OCI-LY1 (cell line): Measurements from ENCODE around the gene TBCE.

Experiments used
- H2AFZ ChIP-seq: fragments of 200-600 bp; sonication (generic), shearing (Covaris generic); 2 replicates; pipeline ENCODE4 v1.6.0; 2014; ENCODE audit warnings: antibody characterized with exemption, mild to moderate bottlenecking, low read length
- H3F3A ChIP-seq: fragments of 200-600 bp; sonication (generic), shearing (Covaris generic); 2 replicates; pipeline ENCODE4 v1.6.0; 2014; ENCODE audit warnings: mild to moderate bottlenecking, antibody characterized with exemption, low read length, moderate library complexity; ENCODE audit not compliant: insufficient read depth
- H3K27ac ChIP-seq: fragments of 200-600 bp; sonication (generic); 2 replicates; pipeline ENCODE4 v1.5.1; 2014; ENCODE audit warnings: low read length, mixed run types, mild to moderate bottlenecking, low read depth; ENCODE audit not compliant: poor library complexity, severe bottlenecking
- H3K27me3 ChIP-seq: fragments of 200-600 bp; sonication (generic); 2 replicates; pipeline ENCODE4 v1.6.0; 2014; ENCODE audit warnings: antibody characterized with exemption, mild to moderate bottlenecking, low read length, moderate library complexity; ENCODE audit not compliant: insufficient read depth
- H3K36me3 ChIP-seq: fragments of 200-600 bp; sonication (generic); 2 replicates; pipeline ENCODE4 v1.6.1; 2014; ENCODE audit warnings: mild to moderate bottlenecking, antibody characterized with exemption, low read length, moderate library complexity, mixed read lengths; ENCODE audit not compliant: insufficient read depth
- H3K4me1 ChIP-seq: fragments of 200-600 bp; sonication (generic); 2 replicates; pipeline ENCODE4 v1.5.1; 2014; ENCODE audit warnings: mild to moderate bottlenecking, low read length, moderate library complexity; ENCODE audit not compliant: insufficient read depth, severe bottlenecking
- H3K4me2 ChIP-seq: fragments of 200-600 bp; sonication (generic), shearing (Covaris generic); 2 replicates; pipeline ENCODE4 v1.6.1; 2014; ENCODE audit warnings: low read length
- H3K4me3 ChIP-seq: fragments of 200-600 bp; sonication (generic); 2 replicates; pipeline ENCODE4 v1.5.1; 2014; ENCODE audit warnings: low read length, low read depth, mild to moderate bottlenecking, mixed read lengths; ENCODE audit not compliant: poor library complexity, severe bottlenecking
- H3K79me2 ChIP-seq: fragments of 200-600 bp; shearing (Covaris generic); 2 replicates; pipeline ENCODE4 v1.6.1; 2016; ENCODE audit warnings: mixed run types, low read length, mixed read lengths; ENCODE audit not compliant: insufficient read depth
- H3K9ac ChIP-seq: fragments of 200-600 bp; sonication (generic), shearing (Covaris generic); 2 replicates; pipeline ENCODE4 v1.6.1; 2014; ENCODE audit warnings: mild to moderate bottlenecking, low read length, mixed read lengths
- H3K9me2 ChIP-seq: fragments of 200-600 bp; sonication (generic), shearing (Covaris generic); 2 replicates; pipeline ENCODE4 v1.6.1; 2014; ENCODE audit warnings: low read depth, mild to moderate bottlenecking, low read length, mixed read lengths
- H3K9me3 ChIP-seq: fragments of 200-600 bp; shearing (Covaris generic); 2 replicates; pipeline ENCODE4 v1.6.1; 2014; ENCODE audit warnings: low read length, mixed read lengths
- H4K20me1 ChIP-seq: fragments of 200-600 bp; sonication (generic), shearing (Covaris generic); 2 replicates; pipeline ENCODE4 v1.6.0; 2016; ENCODE audit warnings: mild to moderate bottlenecking, low read length; ENCODE audit not compliant: insufficient read depth
- CTCF ChIP-seq: fragments of 200-600 bp; sonication (generic), shearing (Covaris generic); IDR thresholded peaks from 2 replicates; pipeline ENCODE4 v1.5.1; 2017; ENCODE audit warnings: mild to moderate bottlenecking, antibody characterized with exemption, low read length, moderate library complexity, mixed read lengths
- EZH2 ChIP-seq: fragments of 200-600 bp; sonication (generic), shearing (Covaris generic); IDR thresholded peaks from 2 replicates; pipeline ENCODE4 v1.8.0; 2017; ENCODE audit warnings: borderline replicate concordance, mixed run types, mild to moderate bottlenecking, antibody characterized with exemption, low read length, moderate library complexity, mixed read lengths

TBCE gene

GRCh38 chr1:235494531-235494930 is 127.3 kb downstream of the TBCE start:
- Histone ChIP-seq H3K9me2 (no peaks in the 10 kb centered on the region), H4K20me1 (no peaks in the 10 kb centered on the region), H3K79me2 (no peaks in the 10 kb centered on the region), H3K9ac (no peak overlapping the region), H3F3A (no peaks in the 10 kb centered on the region), H3K9me3 (no peaks in the 10 kb centered on the region), H3K36me3 (peaks cover 11% of the 10 kb centered on the region; the same call in 1 of the 2 replicates), H3K27me3 (no peaks in the 10 kb centered on the region), H3K4me3 (no peak overlapping the region), H3K4me2 (no peak overlapping the region), H3K4me1 (no peaks in the 10 kb centered on the region), H2AFZ (no peak overlapping the region), H3K27ac (no peak overlapping the region)
- TF ChIP-seq EZH2 (no peak), CTCF (no peak)

- no peaks in the 10 kb centered on the region for H3F3A ChIP-seq
- H4K20me1 ChIP-seq: no peaks in the 10 kb centered on the region
- H3K4me1 ChIP-seq: no peaks in the 10 kb centered on the region
- H2AFZ ChIP-seq: no peak overlapping the region
- H3K36me3 ChIP-seq: peaks cover 11% of the 10 kb centered on the region; the same call in 1 of the 2 replicates
- no peak overlapping the region for H3K4me3 ChIP-seq
- H3K9me2 ChIP-seq: no peaks in the 10 kb centered on the region
- no peaks in the 10 kb centered on the region for H3K79me2 ChIP-seq
- no peaks in the 10 kb centered on the region for H3K9me3 ChIP-seq
- no peak overlapping the region for H3K4me2 ChIP-seq
- no peak overlapping the region for H3K27ac ChIP-seq
- no peak overlapping the region for H3K9ac ChIP-seq
- no peak for TF ChIP-seq EZH2
- TF ChIP-seq CTCF: no peak
- H3K27me3 ChIP-seq: no peaks in the 10 kb centered on the region
These were observed 127.8 kb downstream of the TBCE start for GRCh38 chr1:235495030-235495429.

GRCh38 chr1:235495551-235495950 is 128.3 kb downstream of the TBCE start:
- no peaks in the 10 kb centered on the region for H4K20me1 ChIP-seq
- no peak overlapping the region for H3K4me2 ChIP-seq
- no peak overlapping the region for H3K27ac ChIP-seq
- no peak overlapping the region for H3K4me3 ChIP-seq
- no peaks in the 10 kb centered on the region for H3K9me3 ChIP-seq
- no peaks in the 10 kb centered on the region for H3F3A ChIP-seq
- no peaks in the 10 kb centered on the region for H3K9me2 ChIP-seq
- TF ChIP-seq EZH2 (no peak), CTCF (no peak)
- H3K79me2 ChIP-seq: no peaks in the 10 kb centered on the region
- H3K9ac ChIP-seq: no peak overlapping the region
- H3K27me3 ChIP-seq: no peaks in the 10 kb centered on the region
- H3K4me1 ChIP-seq: no peaks in the 10 kb centered on the region
- H3K36me3 ChIP-seq: peaks cover 11% of the 10 kb centered on the region; the same call in 1 of the 2 replicates
- H2AFZ ChIP-seq: no peak overlapping the region
